Activated CD8-positive, alpha-beta T cell treated with anti-CD3 and anti-CD28 coated beads, Interleukin-2, amount 10 ng/mL, durations not matched to agents 7 days and 5 days (primary cell): ENCODE measurements around the gene RABGEF1. TPM values are rescaled to one million over a fixed set of nuclear protein-coding genes. Genes with fewer than 3 reads are reported as not detected.

Source experiments
- total RNA-seq, 2 experiments: library from RNA; stranded (reverse); gene quantifications; one replicate each; pipeline ENCODE4 v1.2.3, GENCODE V29; 2021

Gene RABGEF1
- total RNA-seq, 2 experiments from 2014 or later = 23.2 to 23.8 TPM

Other genes with a start within 250 kb of the RABGEF1 start
- gene KCTD7, start 111.9 kb upstream of the RABGEF1 start, total RNA-seq = 10 to 100 TPM; 31.1 to 32.6 TPM
- 10 to 100 TPM; 80.0 to 91.4 TPM for gene TMEM248, start 180.5 kb downstream of the RABGEF1 start, total RNA-seq